Ovary (tissue), 3 donors: ENCODE results near the gene CYB5A.

Experiments
- EP300 ChIP-seq: sonication (generic); formaldehyde crosslinking; IDR thresholded peaks from one replicate; pipeline ENCODE4 v1.6.1; 2017; ENCODE audit warnings: antibody characterized with exemption
- POLR2A ChIP-seq: fragments of 450-650 bp; IDR thresholded peaks from one replicate; pipeline ENCODE4 v1.6.1; 2017; ENCODE audit warnings: antibody characterized with exemption, mild to moderate bottlenecking, moderate library complexity
- TF ChIP-seq, protein P1 (sequence below), 3 donors: fragments of 450-650 bp in 2 of 3; fragments of 200-600 bp in 1 of 3; IDR thresholded peaks; one replicate each; pipeline versions ENCODE4 v1.5.1 to v1.8.0; 2016 to 2022; ENCODE audit warnings: antibody characterized with exemption in 3 of 3, mild to moderate bottlenecking in 1 of 3
- donor health status: DM: no; HTN: no; CAD: no.

GRCh38 chr18:74316257-74317170, 24.8 kb upstream of the CYB5A start:
- TF ChIP-seq, protein P1, sequence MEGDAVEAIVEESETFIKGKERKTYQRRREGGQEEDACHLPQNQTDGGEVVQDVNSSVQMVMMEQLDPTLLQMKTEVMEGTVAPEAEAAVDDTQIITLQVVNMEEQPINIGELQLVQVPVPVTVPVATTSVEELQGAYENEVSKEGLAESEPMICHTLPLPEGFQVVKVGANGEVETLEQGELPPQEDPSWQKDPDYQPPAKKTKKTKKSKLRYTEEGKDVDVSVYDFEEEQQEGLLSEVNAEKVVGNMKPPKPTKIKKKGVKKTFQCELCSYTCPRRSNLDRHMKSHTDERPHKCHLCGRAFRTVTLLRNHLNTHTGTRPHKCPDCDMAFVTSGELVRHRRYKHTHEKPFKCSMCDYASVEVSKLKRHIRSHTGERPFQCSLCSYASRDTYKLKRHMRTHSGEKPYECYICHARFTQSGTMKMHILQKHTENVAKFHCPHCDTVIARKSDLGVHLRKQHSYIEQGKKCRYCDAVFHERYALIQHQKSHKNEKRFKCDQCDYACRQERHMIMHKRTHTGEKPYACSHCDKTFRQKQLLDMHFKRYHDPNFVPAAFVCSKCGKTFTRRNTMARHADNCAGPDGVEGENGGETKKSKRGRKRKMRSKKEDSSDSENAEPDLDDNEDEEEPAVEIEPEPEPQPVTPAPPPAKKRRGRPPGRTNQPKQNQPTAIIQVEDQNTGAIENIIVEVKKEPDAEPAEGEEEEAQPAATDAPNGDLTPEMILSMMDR (IDR thresholded peaks at IDR 0.05) = no peak
- TF ChIP-seq POLR2A (no peak), EP300 (no peak)
